GM12872 (cell line): ENCODE measurements around the gene FOXP1.

ENCODE experiments used
- TF ChIP-seq, protein P1 (sequence below): IDR thresholded peaks from 3 replicates; pipeline ENCODE4 v1.5.1; 2011; ENCODE audit warnings: low read depth, mild to moderate bottlenecking, low read length, moderate library complexity; ENCODE audit not compliant: insufficient read depth

Gene FOXP1

GRCh38 chr3:71253169-71253568 is 330.4 kb downstream of the FOXP1 start:
- TF ChIP-seq, protein P1, sequence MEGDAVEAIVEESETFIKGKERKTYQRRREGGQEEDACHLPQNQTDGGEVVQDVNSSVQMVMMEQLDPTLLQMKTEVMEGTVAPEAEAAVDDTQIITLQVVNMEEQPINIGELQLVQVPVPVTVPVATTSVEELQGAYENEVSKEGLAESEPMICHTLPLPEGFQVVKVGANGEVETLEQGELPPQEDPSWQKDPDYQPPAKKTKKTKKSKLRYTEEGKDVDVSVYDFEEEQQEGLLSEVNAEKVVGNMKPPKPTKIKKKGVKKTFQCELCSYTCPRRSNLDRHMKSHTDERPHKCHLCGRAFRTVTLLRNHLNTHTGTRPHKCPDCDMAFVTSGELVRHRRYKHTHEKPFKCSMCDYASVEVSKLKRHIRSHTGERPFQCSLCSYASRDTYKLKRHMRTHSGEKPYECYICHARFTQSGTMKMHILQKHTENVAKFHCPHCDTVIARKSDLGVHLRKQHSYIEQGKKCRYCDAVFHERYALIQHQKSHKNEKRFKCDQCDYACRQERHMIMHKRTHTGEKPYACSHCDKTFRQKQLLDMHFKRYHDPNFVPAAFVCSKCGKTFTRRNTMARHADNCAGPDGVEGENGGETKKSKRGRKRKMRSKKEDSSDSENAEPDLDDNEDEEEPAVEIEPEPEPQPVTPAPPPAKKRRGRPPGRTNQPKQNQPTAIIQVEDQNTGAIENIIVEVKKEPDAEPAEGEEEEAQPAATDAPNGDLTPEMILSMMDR = no peak

DNA sequence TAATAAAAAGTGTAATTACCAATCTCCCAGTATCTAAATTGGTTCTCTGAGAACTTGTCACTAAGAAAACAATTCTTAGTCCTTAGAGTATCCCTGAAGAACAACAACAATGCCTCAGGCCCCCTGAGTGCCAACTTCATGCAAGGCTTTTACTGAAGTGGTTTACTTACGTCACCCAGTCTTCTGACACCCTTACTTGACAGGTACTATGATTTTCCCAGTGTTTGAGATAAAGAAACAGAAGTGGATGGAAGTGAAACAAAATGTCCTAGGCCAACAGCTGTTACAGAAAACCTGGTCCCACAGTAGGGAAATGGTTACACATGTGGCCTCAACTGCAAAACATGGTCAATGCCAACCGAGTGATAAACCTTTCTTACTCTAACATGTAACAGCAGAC is 331.1 kb downstream of the FOXP1 start:
- TF ChIP-seq, protein P1 = no peak

DNA sequence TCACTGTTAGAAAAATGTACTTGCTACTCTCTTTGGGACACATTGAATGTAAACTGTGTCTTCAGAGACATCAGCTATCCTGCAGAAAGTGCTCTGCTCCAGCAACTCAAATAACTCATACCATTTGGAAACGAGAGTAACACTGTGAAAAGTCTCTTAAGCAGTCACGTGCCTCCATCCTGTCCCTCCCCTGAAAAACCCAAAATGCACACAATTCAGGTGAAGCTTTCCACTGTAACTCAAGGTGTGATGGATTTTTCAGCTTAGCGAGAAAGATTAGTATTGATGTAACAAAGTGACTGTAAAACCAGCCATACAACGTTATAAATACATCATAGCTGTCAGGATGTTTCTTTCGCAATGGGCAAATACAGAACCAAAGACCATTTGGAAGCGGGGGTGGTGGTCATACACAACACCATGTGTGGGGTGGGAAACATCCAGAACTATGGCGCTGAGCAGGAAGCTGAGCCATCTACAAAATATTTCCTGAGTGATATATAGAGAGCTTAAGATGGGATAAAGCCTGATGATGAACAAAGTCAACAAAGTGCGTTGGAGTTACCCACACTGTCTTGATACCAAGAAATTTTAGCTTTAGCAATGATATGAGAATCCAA is 332.3 kb downstream of the FOXP1 start:
- TF ChIP-seq, protein P1 = no peak

DNA sequence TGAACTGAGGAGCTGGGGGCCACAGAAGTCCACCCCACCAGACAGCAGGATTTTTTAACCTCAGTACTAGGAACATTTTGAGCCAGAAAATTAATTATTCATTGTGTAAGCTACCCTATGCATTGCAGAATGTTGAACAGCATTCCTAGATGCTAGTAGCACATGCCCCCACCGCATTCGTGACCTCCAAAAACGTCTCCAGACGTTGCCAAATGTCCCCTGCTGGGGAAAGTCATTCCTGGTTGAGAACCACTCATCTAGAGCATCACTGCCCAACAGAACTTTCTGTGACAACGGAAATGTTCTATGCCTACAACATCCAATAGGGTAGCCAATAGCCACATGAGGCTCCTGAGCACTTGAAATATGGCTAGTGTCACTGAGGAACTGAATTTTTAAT is 333.5 kb downstream of the FOXP1 start:
- TF ChIP-seq, protein P1 = no peak

DNA sequence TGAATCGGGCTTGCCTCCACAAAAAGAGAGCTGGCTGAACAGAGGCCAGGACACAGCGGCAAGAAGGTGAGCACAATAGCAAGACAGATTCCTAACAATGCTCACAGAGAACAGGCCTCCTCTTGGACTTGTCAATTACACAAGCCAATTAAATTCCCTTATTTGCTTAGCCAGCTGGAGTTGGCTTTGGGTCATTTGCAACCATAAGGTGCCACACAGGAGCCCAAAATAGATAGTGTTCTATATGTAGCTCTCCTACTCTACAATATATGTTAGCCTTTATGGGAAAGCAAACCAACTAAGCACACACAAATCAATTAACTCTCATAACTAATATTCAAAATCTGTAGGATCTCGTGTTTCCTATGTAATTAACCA is 335.6 kb downstream of the FOXP1 start:
- TF ChIP-seq, protein P1 = no peak

- TF ChIP-seq, protein P1 = no peak
Measured at GRCh38 chr3:71247221-71247957, 336.1 kb downstream of the FOXP1 start.

GRCh38 chr3:71245971-71246880 is 337.3 kb downstream of the FOXP1 start:
- TF ChIP-seq, protein P1 = no peak
